GM12892 (cell line): ENCODE data around the gene WDR35.

ENCODE experiments used
- POLR2A ChIP-seq: IDR thresholded peaks from 2 replicates; pipeline ENCODE4 v1.6.1; 2011; ENCODE audit warnings: low read depth, low read length, control low read depth
- POLR2AphosphoS5 ChIP-seq: IDR thresholded peaks from 2 replicates; pipeline ENCODE4 v1.6.1; 2011; ENCODE audit warnings: low read depth, low read length, control low read depth

GRCh38 chr2:19897623-19898245, 92.2 kb downstream of the WDR35 start:
- TF ChIP-seq POLR2A (no peak), POLR2AphosphoS5 (no peak)
